ENCODE measurements around the gene CCL3.
"Not testable (repeated sequence)": the region's sequence is repeated elsewhere in the genome, so short reads cannot be mapped to it uniquely, and the experiment has no call there.

The CCL3 gene

DNA sequence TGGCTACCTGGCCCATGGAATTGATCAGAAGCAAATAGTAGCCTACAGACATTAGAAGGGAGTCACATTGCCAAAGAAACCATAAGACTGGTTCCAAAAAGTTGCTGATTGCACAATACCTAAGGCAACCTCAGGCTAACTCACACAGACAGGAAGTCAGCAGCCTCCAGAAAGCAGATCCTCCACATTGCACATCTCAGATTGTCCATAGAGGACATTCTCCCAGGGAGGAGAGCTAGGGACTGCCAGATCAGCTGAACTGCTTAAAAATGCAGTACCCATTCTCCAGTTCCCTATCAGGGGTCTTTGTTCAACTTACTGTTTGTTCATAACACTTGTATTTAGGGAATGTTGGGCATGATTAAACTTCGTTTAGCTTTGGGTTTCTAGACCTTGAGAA lies 4.2 kb downstream of the CCL3 start:
- no peak for DNase-seq

DNA sequence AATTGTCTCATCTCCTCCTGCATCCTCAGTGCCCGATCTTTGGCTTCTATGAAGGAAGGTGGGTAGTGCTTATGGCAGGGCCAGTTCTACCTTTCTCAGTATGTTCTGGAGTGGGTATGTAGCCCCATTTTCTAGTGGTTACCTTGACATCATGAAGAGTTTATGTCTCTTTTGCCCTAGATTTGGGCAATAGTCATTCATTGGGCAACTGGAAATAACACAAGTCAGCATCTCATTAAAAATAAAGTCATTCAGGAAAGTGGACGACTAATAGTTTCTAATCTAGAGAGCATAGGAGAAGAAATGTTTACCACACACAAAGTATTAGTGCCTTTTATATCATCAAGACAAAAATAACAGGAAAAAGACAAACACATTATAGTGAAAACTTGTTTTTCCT lies 6.3 kb downstream of the CCL3 start:
- DNase-seq = not testable (repeated sequence)

GRCh38 chr17:36082482-36083120 lies 7.3 kb downstream of the CCL3 start:
- DNase-seq = not testable (repeated sequence)

DNA sequence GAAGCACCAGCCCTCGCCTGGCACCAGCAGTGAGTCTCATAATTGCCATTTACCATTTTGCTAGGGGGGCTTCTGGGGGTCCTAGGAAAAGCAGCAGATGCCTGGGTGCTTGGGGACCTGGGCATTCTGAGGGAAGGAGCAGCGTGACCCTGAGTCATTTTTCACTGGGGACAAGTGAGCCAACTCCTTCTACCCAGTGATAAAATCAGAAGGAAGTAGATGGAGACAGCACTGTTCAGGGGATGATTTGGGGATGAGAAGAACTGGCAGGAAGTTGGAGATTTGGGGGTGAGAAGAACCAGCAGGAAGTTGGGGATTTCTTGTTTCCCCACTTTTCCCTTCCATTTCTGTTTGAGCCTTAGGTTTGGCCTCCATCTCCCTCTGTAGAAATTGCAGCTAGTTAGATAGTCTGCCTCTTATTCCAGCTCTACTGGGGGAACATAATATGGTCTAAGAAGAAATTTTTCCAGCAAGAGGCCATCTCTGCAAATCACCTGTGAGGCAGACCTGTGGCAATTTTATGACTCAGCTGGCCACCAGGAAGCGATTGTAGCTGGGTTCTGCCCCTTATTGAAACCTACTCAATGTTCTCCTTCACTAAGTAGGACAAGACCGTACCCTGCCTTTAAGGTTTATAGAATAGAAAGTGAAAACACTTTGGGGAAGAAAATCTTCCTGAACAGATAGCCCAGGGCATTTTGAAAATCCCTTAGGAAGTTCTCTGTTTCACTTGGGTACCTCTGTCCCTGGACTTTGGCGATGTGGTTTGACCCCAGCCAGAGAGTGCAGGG lies 8.1 kb downstream of the CCL3 start:
- DNase-seq = not testable (repeated sequence)

- no peak for DNase-seq
These were observed 15.6 kb downstream of the CCL3 start for GRCh38 chr17:36074365-36074764.

- no peak for DNase-seq
These were observed 17.4 kb downstream of the CCL3 start for GRCh38 chr17:36072431-36073121.

DNA sequence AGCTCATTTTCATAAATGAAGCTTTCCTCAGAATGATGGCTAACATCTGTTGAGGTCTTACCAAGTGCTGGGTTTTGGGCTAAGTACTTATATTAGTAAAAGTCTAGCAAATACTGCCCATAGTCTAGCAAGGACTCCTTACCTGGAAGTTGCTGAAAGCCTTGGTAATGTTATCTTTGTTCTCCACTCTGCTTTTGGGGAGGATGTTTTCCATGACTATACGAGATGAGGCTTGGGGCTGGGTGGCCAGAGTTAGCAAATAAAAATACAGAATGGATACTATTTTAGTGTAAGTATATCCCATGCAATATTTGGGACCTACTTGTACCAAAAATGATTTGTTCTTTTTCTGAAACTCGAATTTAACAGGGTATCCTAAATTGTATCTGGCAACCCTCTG lies 18.2 kb downstream of the CCL3 start:
- DNase-seq = no peak

- no peak for DNase-seq
These were observed 19.5 kb downstream of the CCL3 start for GRCh38 chr17:36070427-36070826.

GRCh38 chr17:36069136-36069535 lies 20.8 kb downstream of the CCL3 start:
- no peak for DNase-seq

GRCh38 chr17:36068524-36068923 lies 21.4 kb downstream of the CCL3 start:
- no peak for DNase-seq

GRCh38 chr17:36066365-36066985 lies 23.5 kb downstream of the CCL3 start:
- DNase-seq = no peak

DNA sequence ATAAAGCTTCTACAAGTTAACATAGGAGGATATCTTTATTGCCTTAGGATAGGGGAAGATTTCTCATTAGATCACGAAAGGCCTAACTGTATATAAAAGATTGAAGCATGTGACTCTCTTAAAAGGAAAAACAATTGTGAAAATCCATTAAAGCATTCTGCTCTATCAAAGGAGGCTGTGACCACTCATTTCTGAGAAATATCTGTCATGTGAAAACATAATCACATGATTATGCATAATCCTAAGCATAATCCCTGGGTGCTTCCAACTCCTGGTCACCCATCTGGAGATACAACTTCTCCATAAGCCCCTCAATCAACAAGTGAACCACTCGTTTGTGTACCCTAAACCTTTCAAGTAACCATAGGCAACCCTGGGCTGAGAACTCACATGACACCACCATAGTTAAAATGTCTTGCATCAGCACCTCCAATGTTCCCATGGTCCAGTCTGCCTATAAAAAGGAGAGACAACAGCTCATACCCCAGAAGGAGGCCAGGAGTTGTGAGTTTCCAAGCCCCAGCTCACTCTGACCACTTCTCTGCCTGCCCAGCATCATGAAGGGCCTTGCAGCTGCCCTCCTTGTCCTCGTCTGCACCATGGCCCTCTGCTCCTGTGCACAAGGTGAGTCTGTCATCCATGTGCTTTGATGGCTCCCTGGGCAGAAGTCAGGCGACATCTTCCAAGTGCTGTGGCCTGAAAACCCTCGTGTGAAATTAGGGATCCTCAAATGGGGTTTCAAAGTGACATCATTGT lies 26.0 kb downstream of the CCL3 start, which contains the start of gene CCL18:
TSS of gene CCL18 (plus strand) at position 487 of the 756 bp plus-strand sequence. CDS start at position 558, 71 bp downstream.
- no peak for DNase-seq

DNA sequence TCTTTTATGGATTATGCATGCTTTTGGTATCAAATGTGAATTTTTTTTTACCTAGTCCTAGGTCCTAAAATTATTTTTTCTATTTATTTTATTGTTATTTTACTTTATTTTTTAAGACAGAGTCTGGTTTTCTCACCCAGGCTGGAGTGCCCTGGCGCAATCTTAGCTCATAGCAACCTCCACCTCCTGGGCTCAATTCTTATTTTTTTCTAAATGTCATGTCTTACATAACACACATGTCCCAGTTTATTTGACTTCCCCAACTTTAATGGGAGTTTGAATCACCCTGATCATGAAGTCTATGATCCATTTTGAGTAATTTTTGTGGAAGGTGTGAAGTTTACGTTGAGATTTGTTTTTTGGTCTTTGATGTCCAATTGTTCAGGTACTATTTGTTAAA lies 29.1 kb downstream of the CCL3 start:
- no peak for DNase-seq

DNA sequence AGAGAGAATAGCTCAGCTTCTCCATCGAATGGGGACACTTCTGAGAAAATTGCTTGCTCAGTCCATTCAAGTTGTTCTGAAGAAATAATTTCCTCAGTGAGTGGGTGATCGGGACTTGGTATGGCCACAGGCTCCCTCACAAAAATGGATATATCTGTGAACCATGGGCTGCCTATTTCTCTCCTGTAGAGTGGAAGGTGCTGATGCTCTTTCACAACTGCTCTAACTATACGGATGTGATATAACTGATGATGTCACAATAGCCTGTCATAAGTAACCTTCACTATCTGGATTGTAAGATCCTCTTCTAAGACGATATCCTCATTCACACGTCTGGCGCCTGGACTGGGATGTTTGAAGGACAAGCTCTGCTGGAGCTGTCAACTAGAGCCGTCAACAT lies 30.5 kb downstream of the CCL3 start:
- DNase-seq = no peak

- no peak for DNase-seq
These were observed 32.0 kb downstream of the CCL3 start for GRCh38 chr17:36057911-36058310.

GRCh38 chr17:36055921-36056520 lies 33.9 kb downstream of the CCL3 start:
- no peak for DNase-seq

GRCh38 chr17:36055171-36055570 lies 34.8 kb downstream of the CCL3 start:
- DNase-seq = no peak

GRCh38 chr17:36049643-36050042 lies 40.3 kb downstream of the CCL3 start:
- no peak for DNase-seq

DNA sequence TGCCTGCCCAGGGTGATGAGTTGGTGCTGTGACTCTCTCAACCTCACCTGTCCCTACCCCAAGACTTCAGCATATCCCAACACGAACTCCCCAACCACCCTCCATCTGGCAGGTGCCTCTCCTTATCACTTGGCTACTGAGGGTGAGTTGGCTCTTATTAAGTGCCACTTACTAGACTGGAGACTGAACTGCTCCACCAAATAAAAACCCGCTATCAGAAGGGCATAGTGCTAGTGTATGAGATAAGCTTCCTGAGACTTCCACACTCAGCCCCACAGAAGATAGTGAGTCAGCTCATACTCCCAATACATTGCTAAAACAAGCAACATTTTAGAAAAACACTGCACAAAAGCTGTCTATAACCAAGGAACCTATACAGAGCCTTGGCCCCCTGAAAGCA lies 41.9 kb downstream of the CCL3 start:
- no peak for DNase-seq

Measured in cortex of kidney (tissue), 1 donor.